GM18909 (cell line): ENCODE measurements around the gene NF2.

Experiments
- ATAC-seq: cut with Tn5 transposase; IDR thresholded peaks from one replicate; pipeline ENCODE4 v1.9.1; 2021; ENCODE audit warnings: mild to moderate bottlenecking; ENCODE audit not compliant: unreplicated experiment, poor library complexity

Gene NF2

GRCh38 chr22:29700206-29700899 lies 96.9 kb downstream of the NF2 start:
- no peak for ATAC-seq

- ATAC-seq: no peak
Observed at GRCh38 chr22:29700900-29701154, 97.4 kb downstream of the NF2 start.

GRCh38 chr22:29701155-29701999 lies 97.9 kb downstream of the NF2 start:
- ATAC-seq: no peak

- ATAC-seq: no peak
Observed at GRCh38 chr22:29702000-29702930, 98.8 kb downstream of the NF2 start.

GRCh38 chr22:29702931-29703501 lies 99.6 kb downstream of the NF2 start:
- ATAC-seq: no peak

- no peak for ATAC-seq
Observed at GRCh38 chr22:29703569-29704195, 100.2 kb downstream of the NF2 start.

- ATAC-seq: no peak
Observed at GRCh38 chr22:29704528-29705285, 101.3 kb downstream of the NF2 start.

- ATAC-seq: no peak
Observed at GRCh38 chr22:29705651-29706050, 102.2 kb downstream of the NF2 start.

- no peak for ATAC-seq
Observed at GRCh38 chr22:29706486-29706885, 103.1 kb downstream of the NF2 start.

- ATAC-seq: no peak
Observed at GRCh38 chr22:29707010-29707409, 103.6 kb downstream of the NF2 start.

- ATAC-seq: no peak
Observed at GRCh38 chr22:29707471-29707870, 104.0 kb downstream of the NF2 start.

GRCh38 chr22:29710193-29710592 lies 106.8 kb downstream of the NF2 start:
- no peak for ATAC-seq

- ATAC-seq: no peak
Observed at GRCh38 chr22:29710922-29711593, 107.6 kb downstream of the NF2 start.

GRCh38 chr22:29712119-29712518 lies 108.7 kb downstream of the NF2 start:
- no peak for ATAC-seq

- no peak for ATAC-seq
Observed at GRCh38 chr22:29713156-29713727, 109.8 kb downstream of the NF2 start.

GRCh38 chr22:29715240-29715639 lies 111.8 kb downstream of the NF2 start:
- no peak for ATAC-seq

- ATAC-seq: no peak
Observed at GRCh38 chr22:29715705-29716104, 112.3 kb downstream of the NF2 start.

GRCh38 chr22:29716814-29717545 lies 113.5 kb downstream of the NF2 start:
- ATAC-seq: no peak
